Liver (tissue), 9 donors: ENCODE measurements around the gene BDP1. TPM values are rescaled to one million over a fixed set of nuclear protein-coding genes. Genes with fewer than 3 reads are reported as not detected.

Experiments used
- DNase-seq: peaks from one replicate; pipeline ENCODE4 v3.0.0-alpha.2; 2017; ENCODE audit warnings: low spot score
- H3K27ac ChIP-seq, 2 donors: one replicate each; pipeline ENCODE4 v1.7.0; 2013; ENCODE audit warnings: inconsistent platforms in 2 of 2, low read length in 2 of 2, control low read depth in 1 of 2, low read depth in 1 of 2, mild to moderate bottlenecking in 1 of 2
- H3K27me3 ChIP-seq, 4 donors: one replicate each; pipeline versions ENCODE4 v1.6.1 to v1.7.0; 2013; ENCODE audit warnings: low read length in 3 of 4, inconsistent platforms in 1 of 4, mild to moderate bottlenecking in 1 of 4, moderate library complexity in 1 of 4; ENCODE audit not compliant: control insufficient read depth in 4 of 4, insufficient read depth in 4 of 4
- H3K36me3 ChIP-seq, 4 donors: one replicate each; pipeline versions ENCODE4 v1.6.1 to v1.7.0; 2013; ENCODE audit warnings: low read length in 3 of 4, mild to moderate bottlenecking in 3 of 4, low read depth in 1 of 4, moderate library complexity in 1 of 4; ENCODE audit not compliant: control insufficient read depth in 4 of 4, insufficient read depth in 3 of 4
- H3K4me1 ChIP-seq, 4 donors: one replicate each; pipeline versions ENCODE4 v1.6.1 to v1.7.0; 2013; ENCODE audit warnings: low read length in 3 of 4, mild to moderate bottlenecking in 3 of 4, moderate library complexity in 1 of 4; ENCODE audit not compliant: control insufficient read depth in 4 of 4, insufficient read depth in 4 of 4
- H3K4me3 ChIP-seq, 3 donors: one replicate each; pipeline versions ENCODE4 v1.6.1 to v1.7.0; 2013; ENCODE audit warnings: low read length in 3 of 3, control low read depth in 1 of 3, low read depth in 1 of 3, mild to moderate bottlenecking in 1 of 3
- H3K9ac ChIP-seq, 2 donors: one replicate each; pipeline ENCODE4 v1.7.0; 2013; ENCODE audit warnings: low read length in 2 of 2, mild to moderate bottlenecking in 2 of 2, moderate library complexity in 2 of 2, control low read depth in 1 of 2, low read depth in 1 of 2
- H3K9me3 ChIP-seq, 4 donors: one replicate each; pipeline versions ENCODE4 v1.6.1 to v1.7.0; 2013; ENCODE audit warnings: low read length in 3 of 4; ENCODE audit not compliant: control insufficient read depth in 4 of 4
- EGR1 ChIP-seq, 2 donors: IDR thresholded peaks; 2 replicates each; pipeline ENCODE4 v1.6.1; 2016 to 2018; ENCODE audit warnings: antibody characterized with exemption in 2 of 2, low read depth in 2 of 2
- FOXA1 ChIP-seq: IDR thresholded peaks from 2 replicates; pipeline ENCODE4 v1.6.1; 2016; ENCODE audit warnings: antibody characterized with exemption
- FOXA2 ChIP-seq: IDR thresholded peaks from 2 replicates; pipeline ENCODE4 v1.6.1; 2016; ENCODE audit warnings: antibody characterized with exemption
- GABPA ChIP-seq, 2 donors: IDR thresholded peaks in 1 of 2; conservative IDR thresholded peaks in 1 of 2; 2 replicates each; pipeline ENCODE4 v1.6.1; 2016; ENCODE audit warnings: antibody characterized with exemption in 2 of 2, mild to moderate bottlenecking in 1 of 2, moderate library complexity in 1 of 2
- HNF4A ChIP-seq, 2 donors: conservative IDR thresholded peaks; 2 replicates each; pipeline ENCODE4 v1.6.1; 2016; ENCODE audit warnings: antibody characterized with exemption in 2 of 2, mild to moderate bottlenecking in 2 of 2
- HNF4G ChIP-seq: IDR thresholded peaks from 2 replicates; pipeline ENCODE4 v1.6.1; 2016; ENCODE audit warnings: antibody characterized with exemption
- JUND ChIP-seq, 2 donors: IDR thresholded peaks; 2 replicates each; pipeline ENCODE4 v1.6.1; 2016; ENCODE audit warnings: antibody characterized with exemption in 2 of 2
- NR2F2 ChIP-seq: IDR thresholded peaks from 2 replicates; pipeline ENCODE4 v1.6.1; 2016; ENCODE audit warnings: antibody characterized with exemption
- RAD21 ChIP-seq, 2 donors: IDR thresholded peaks; 2 replicates each; pipeline ENCODE4 v1.6.1; 2016; ENCODE audit warnings: antibody characterized with exemption in 2 of 2, mild to moderate bottlenecking in 2 of 2
- RXRA ChIP-seq, 2 donors: IDR thresholded peaks; 2 replicates each; pipeline ENCODE4 v1.6.1; 2017 to 2018; ENCODE audit warnings: antibody characterized with exemption in 2 of 2, mild to moderate bottlenecking in 1 of 2
- SP1 ChIP-seq: IDR thresholded peaks from 2 replicates; pipeline ENCODE4 v1.6.1; 2018; ENCODE audit warnings: antibody characterized with exemption, mild to moderate bottlenecking
- TAF1 ChIP-seq: conservative IDR thresholded peaks from 2 replicates; pipeline ENCODE4 v1.6.1; 2016; ENCODE audit warnings: antibody characterized with exemption, mild to moderate bottlenecking
- YY1 ChIP-seq: IDR thresholded peaks from 2 replicates; pipeline ENCODE4 v1.6.1; 2016; ENCODE audit warnings: antibody characterized with exemption, mild to moderate bottlenecking
- WGBS: extraction: QIAGEN DNeasy Blood & Tissue Kit; methylation state at CpG from one replicate; pipeline ENCODE4 v1.1.7; 2013; 5-methylcytosine and 5-hydroxymethylcytosine counted together
- polyA plus RNA-seq, 2 donors: library from polyadenylated mRNA; stranded (reverse) in 1 of 2; unstranded in 1 of 2; fragments of 200-250 nt in 1 of 2; fragments of >200 nt in 1 of 2; fragmentation: Nextera tagmentation in 1 of 2; extraction: Ambion mirVana in 1 of 2; gene quantifications; one replicate each; pipeline versions ENCODE4 v1.2.1 to v1.2.3, GENCODE V29; 2013 to 2015
- total RNA-seq, 2 donors: library from RNA; depleted of rRNA; stranded (reverse); fragments of >200 nt; gene quantifications; one replicate each; pipeline ENCODE4 v1.2.3, GENCODE V29; 2014
- TF ChIP-seq, protein P1 (sequence below): IDR thresholded peaks from 2 replicates; pipeline ENCODE4 v1.6.1; 2016; ENCODE audit warnings: antibody characterized with exemption
- TF ChIP-seq, protein P2 (sequence below): fragments of 150-350 bp; IDR thresholded peaks from 2 replicates; pipeline ENCODE4 v1.5.1; 2017; ENCODE audit warnings: improper control_type of control experiment, low read depth, low read length; ENCODE audit not compliant: missing input control
- TF ChIP-seq, protein P3 (sequence below): IDR thresholded peaks from 2 replicates; pipeline ENCODE4 v1.6.1; 2016; ENCODE audit warnings: antibody characterized with exemption, mild to moderate bottlenecking
- TF ChIP-seq, protein P4 (sequence below): IDR thresholded peaks from 2 replicates; pipeline ENCODE4 v1.6.1; 2016; ENCODE audit warnings: antibody characterized with exemption
- donor health status: healthy.
- donor health status: healthy.
- donor health status: healthy.
- donor health status: healthy.
- donor health status: healthy.

The BDP1 gene
- total and polyA plus RNA-seq, 4 donors, result 3.8 to 17.2 (median 12.7) TPM

DNA sequence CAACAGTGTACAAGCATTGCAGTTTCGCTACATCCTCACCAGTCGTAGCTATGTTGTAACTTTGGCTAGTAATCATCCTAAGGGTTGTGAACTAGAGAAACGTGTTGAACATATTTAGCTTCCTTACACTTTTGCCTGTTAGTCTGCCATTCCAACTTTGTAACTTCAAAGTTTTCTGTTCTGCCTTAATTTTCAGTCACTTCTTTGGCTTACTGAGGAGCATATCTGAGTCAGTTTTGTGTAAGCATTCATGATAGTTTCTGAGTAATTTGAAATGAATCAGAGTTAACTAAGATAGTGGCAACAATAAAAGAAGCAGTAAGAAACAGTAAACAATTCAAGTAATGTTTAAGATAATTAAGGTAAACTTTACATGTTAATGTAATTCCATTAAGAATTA, 72.8 kb downstream of the BDP1 start:
- 90% methylated on average over 3 of the region's 3 CpGs for WGBS
- no peak for DNase-seq
- Histone ChIP-seq H3K27me3 (no peaks in the 10 kb centered on the region), H3K27ac (no peak overlapping the region), H3K36me3 (peaks cover 4 to 15% (median 8%) of the 10 kb centered on the region in 4 donors), H3K4me3 (no peak overlapping the region), H3K9me3 (no peaks in the 10 kb centered on the region), H3K9ac (no peak overlapping the region), H3K4me1 (no peaks in the 10 kb centered on the region)
- TF ChIP-seq FOXA2, result no peak
- TF ChIP-seq JUND (IDR thresholded peaks at IDR 0.05), result no peak
- TF ChIP-seq, protein P1, sequence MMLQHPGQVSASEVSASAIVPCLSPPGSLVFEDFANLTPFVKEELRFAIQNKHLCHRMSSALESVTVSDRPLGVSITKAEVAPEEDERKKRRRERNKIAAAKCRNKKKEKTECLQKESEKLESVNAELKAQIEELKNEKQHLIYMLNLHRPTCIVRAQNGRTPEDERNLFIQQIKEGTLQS, result no peak
- no peak for TF ChIP-seq SP1
- TF ChIP-seq TAF1, result no peak
- TF ChIP-seq, protein P2, sequence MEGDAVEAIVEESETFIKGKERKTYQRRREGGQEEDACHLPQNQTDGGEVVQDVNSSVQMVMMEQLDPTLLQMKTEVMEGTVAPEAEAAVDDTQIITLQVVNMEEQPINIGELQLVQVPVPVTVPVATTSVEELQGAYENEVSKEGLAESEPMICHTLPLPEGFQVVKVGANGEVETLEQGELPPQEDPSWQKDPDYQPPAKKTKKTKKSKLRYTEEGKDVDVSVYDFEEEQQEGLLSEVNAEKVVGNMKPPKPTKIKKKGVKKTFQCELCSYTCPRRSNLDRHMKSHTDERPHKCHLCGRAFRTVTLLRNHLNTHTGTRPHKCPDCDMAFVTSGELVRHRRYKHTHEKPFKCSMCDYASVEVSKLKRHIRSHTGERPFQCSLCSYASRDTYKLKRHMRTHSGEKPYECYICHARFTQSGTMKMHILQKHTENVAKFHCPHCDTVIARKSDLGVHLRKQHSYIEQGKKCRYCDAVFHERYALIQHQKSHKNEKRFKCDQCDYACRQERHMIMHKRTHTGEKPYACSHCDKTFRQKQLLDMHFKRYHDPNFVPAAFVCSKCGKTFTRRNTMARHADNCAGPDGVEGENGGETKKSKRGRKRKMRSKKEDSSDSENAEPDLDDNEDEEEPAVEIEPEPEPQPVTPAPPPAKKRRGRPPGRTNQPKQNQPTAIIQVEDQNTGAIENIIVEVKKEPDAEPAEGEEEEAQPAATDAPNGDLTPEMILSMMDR, result no peak
- TF ChIP-seq, protein P3, sequence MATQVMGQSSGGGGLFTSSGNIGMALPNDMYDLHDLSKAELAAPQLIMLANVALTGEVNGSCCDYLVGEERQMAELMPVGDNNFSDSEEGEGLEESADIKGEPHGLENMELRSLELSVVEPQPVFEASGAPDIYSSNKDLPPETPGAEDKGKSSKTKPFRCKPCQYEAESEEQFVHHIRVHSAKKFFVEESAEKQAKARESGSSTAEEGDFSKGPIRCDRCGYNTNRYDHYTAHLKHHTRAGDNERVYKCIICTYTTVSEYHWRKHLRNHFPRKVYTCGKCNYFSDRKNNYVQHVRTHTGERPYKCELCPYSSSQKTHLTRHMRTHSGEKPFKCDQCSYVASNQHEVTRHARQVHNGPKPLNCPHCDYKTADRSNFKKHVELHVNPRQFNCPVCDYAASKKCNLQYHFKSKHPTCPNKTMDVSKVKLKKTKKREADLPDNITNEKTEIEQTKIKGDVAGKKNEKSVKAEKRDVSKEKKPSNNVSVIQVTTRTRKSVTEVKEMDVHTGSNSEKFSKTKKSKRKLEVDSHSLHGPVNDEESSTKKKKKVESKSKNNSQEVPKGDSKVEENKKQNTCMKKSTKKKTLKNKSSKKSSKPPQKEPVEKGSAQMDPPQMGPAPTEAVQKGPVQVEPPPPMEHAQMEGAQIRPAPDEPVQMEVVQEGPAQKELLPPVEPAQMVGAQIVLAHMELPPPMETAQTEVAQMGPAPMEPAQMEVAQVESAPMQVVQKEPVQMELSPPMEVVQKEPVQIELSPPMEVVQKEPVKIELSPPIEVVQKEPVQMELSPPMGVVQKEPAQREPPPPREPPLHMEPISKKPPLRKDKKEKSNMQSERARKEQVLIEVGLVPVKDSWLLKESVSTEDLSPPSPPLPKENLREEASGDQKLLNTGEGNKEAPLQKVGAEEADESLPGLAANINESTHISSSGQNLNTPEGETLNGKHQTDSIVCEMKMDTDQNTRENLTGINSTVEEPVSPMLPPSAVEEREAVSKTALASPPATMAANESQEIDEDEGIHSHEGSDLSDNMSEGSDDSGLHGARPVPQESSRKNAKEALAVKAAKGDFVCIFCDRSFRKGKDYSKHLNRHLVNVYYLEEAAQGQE, result no peak
- TF ChIP-seq EGR1 (IDR thresholded peaks at IDR 0.05; ENCODE audit: low read depth in 2 of 2), result no peak
- no peak for TF ChIP-seq NR2F2

DNA sequence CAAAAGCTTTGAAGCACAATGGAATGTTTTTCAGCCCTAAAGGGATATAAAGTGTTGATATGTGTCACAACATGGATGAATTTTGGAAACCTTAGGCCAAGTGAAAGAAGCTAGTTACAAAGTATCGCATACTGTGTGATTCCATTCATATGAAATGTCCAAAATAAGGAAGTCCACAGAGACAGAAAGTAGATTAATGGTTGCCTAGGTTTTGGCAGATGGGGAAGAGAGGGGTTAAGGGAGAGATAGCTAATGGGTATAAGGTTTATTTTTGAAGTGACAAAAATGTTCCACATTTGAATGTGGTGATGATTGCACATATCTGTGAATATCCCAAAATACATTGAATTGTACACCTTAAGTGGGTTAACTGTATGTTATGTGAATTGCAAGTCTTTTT, 74.2 kb downstream of the BDP1 start:
- no peak overlapping the region for H3K4me3 ChIP-seq
- DNase-seq, result no peak
- WGBS, result 95% methylated on average over 1 of the region's 1 CpG

DNA sequence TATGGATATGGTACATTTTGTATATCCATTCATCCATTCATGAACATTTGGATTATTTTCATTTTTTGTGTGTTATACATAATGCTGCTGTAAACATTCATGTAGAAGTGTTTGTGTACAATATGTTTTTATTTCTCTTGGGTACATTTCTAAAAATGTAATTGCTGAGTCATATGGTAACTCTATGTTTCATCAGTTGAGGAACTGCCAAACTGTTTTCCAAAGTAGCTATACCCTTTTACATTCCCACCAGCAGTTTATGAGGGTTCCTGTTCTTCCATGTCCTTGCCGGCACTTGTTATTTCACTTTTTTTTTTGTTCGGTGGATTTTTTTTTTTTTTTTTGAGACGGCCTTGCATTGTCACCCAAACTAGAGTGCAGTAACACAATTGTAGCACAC, 77.7 kb downstream of the BDP1 start:
- peaks cover 0 to 8% (median 5%) of the 10 kb centered on the region in 4 donors for H3K36me3 ChIP-seq
- no peak overlapping the region for H3K9ac ChIP-seq
- no peaks in the 10 kb centered on the region for H3K27me3 ChIP-seq
- H3K27ac ChIP-seq, result no peak overlapping the region
- WGBS, result 91% methylated on average over 3 of the region's 3 CpGs
- H3K4me3 ChIP-seq, result no peak overlapping the region
- no peaks in the 10 kb centered on the region for H3K4me1 ChIP-seq
- H3K9me3 ChIP-seq, result no peaks in the 10 kb centered on the region
- DNase-seq, result no peak
- TF ChIP-seq YY1 (no peak), HNF4A (conservative IDR thresholded peaks at IDR 0.05) (no peak), RAD21 (IDR thresholded peaks at IDR 0.05) (no peak), HNF4G (no peak), TAF1 (no peak), SP1 (no peak), GABPA (IDR thresholded peaks at IDR 0.05 in 1 of 2, conservative IDR thresholded peaks at IDR 0.05 in 1 of 2) (no peak), FOXA1 (no peak), FOXA2 (no peak), NR2F2 (no peak), EGR1 (IDR thresholded peaks at IDR 0.05; ENCODE audit: low read depth in 2 of 2) (no peak)
- TF ChIP-seq, protein P1, result no peak
- TF ChIP-seq, protein P4, sequence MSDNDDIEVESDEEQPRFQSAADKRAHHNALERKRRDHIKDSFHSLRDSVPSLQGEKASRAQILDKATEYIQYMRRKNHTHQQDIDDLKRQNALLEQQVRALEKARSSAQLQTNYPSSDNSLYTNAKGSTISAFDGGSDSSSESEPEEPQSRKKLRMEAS, result no peak
- TF ChIP-seq, protein P2, result no peak

More for the DNA sequence above, 74.2 kb downstream of the BDP1 start:
- Histone ChIP-seq H3K4me1 (no peaks in the 10 kb centered on the region), H3K9ac (no peak overlapping the region), H3K27ac (no peak overlapping the region), H3K27me3 (no peaks in the 10 kb centered on the region), H3K36me3 (peaks cover 0 to 9% (median under 1%) of the 10 kb centered on the region in 4 donors), H3K9me3 (no peaks in the 10 kb centered on the region)
- TF ChIP-seq RXRA (IDR thresholded peaks at IDR 0.05), result no peak
- no peak for TF ChIP-seq EGR1 (IDR thresholded peaks at IDR 0.05; ENCODE audit: low read depth in 2 of 2)
- TF ChIP-seq FOXA1, result no peak
- TF ChIP-seq RAD21 (IDR thresholded peaks at IDR 0.05), result no peak
- TF ChIP-seq HNF4A (conservative IDR thresholded peaks at IDR 0.05), result no peak
